ENCODE data around the gene CWC15.

Gene CWC15

GRCh38 chr11:94956963-94957362, 16.4 kb downstream of the CWC15 start:
- no peaks in the 10 kb centered on the region for H3K79me1 ChIP-seq (ENCODE audit: low read length)
- no peak overlapping the region for H4K12ac ChIP-seq (ENCODE audit: low read depth, low read length)
- no peak overlapping the region for H2AK5ac ChIP-seq (ENCODE audit: low read length)
- H3K27me3 ChIP-seq (ENCODE audit: insufficient read depth, low read length) = no peaks in the 10 kb centered on the region
- peaks cover 3% of the 10 kb centered on the region in 2 experiments for H3K36me3 ChIP-seq (ENCODE audit: control insufficient read depth in 1 of 2, insufficient read depth in 2 of 2, low read length in 2 of 2)
- no peak overlapping the region for H3K4me2 ChIP-seq (ENCODE audit: low read length)
- no peak overlapping the region for H3K4me3 ChIP-seq (ENCODE audit: low read depth, low read length)
- no peak for DNase-seq
- H2BK12ac ChIP-seq (ENCODE audit: low read length) = no peak overlapping the region
- H3K4ac ChIP-seq (ENCODE audit: low read depth, low read length) = no peak overlapping the region
- H3K9me3 ChIP-seq (ENCODE audit: insufficient read depth, low read depth, low read length) = peaks cover 2% of the 10 kb centered on the region
- peak overlapping the region; percentile 17 for H3K23ac ChIP-seq (ENCODE audit: low read length)
- no peaks in the 10 kb centered on the region for H3K79me2 ChIP-seq (ENCODE audit: control insufficient read depth, insufficient read depth, low read length, poor library complexity)
- H3K27ac ChIP-seq (ENCODE audit: low read depth, low read length) = no peak overlapping the region
- no peak overlapping the region for H2BK5ac ChIP-seq (ENCODE audit: low read depth, low read length, poor library complexity)
- H4K91ac ChIP-seq (ENCODE audit: low read depth, low read length) = no peak overlapping the region
- H2BK120ac ChIP-seq (ENCODE audit: insufficient read depth, low read length, poor library complexity) = no peak overlapping the region
- no peak overlapping the region for H3K14ac ChIP-seq (ENCODE audit: low read length)
- no peak overlapping the region for H3K18ac ChIP-seq (ENCODE audit: low read length)
- WGBS (ENCODE audit: extremely low coverage, insufficient coverage, insufficient read length) = no CpG with 5 or more reads among the region's 4 CpGs
- no peak overlapping the region for H3K9ac ChIP-seq (ENCODE audit: low read length)
- H2AFZ ChIP-seq (ENCODE audit: insufficient read depth, low read length, poor library complexity) = no peak overlapping the region
- H3K4me1 ChIP-seq (ENCODE audit: control insufficient read depth in 1 of 2, insufficient read depth in 2 of 2, low read length in 2 of 2) = no peaks in the 10 kb centered on the region
- no peak overlapping the region for H4K8ac ChIP-seq (ENCODE audit: low read depth, low read length)

- H3K36me3 ChIP-seq (ENCODE audit: control insufficient read depth in 1 of 2, insufficient read depth in 2 of 2, low read length in 2 of 2) = peaks cover under 1% of the 10 kb centered on the region in 2 experiments
- no peaks in the 10 kb centered on the region for H3K4me1 ChIP-seq (ENCODE audit: control insufficient read depth in 1 of 2, insufficient read depth in 2 of 2, low read length in 2 of 2)
- H3K9ac ChIP-seq (ENCODE audit: low read length) = no peak overlapping the region
- no peak for DNase-seq
- H2AK5ac ChIP-seq (ENCODE audit: low read length) = no peak overlapping the region
- no peak overlapping the region for H4K8ac ChIP-seq (ENCODE audit: low read depth, low read length)
- no peak overlapping the region for H2BK12ac ChIP-seq (ENCODE audit: low read length)
- no peak overlapping the region for H3K14ac ChIP-seq (ENCODE audit: low read length)
- H3K4me2 ChIP-seq (ENCODE audit: low read length) = no peak overlapping the region
- H3K27me3 ChIP-seq (ENCODE audit: insufficient read depth, low read length) = no peaks in the 10 kb centered on the region
- H4K91ac ChIP-seq (ENCODE audit: low read depth, low read length) = no peak overlapping the region
- H3K4ac ChIP-seq (ENCODE audit: low read depth, low read length) = no peak overlapping the region
- no peak overlapping the region for H4K12ac ChIP-seq (ENCODE audit: low read depth, low read length)
- no peak overlapping the region for H2BK5ac ChIP-seq (ENCODE audit: low read depth, low read length, poor library complexity)
- H2BK120ac ChIP-seq (ENCODE audit: insufficient read depth, low read length, poor library complexity) = no peak overlapping the region
- no peak overlapping the region for H2AFZ ChIP-seq (ENCODE audit: insufficient read depth, low read length, poor library complexity)
- H3K79me2 ChIP-seq (ENCODE audit: control insufficient read depth, insufficient read depth, low read length, poor library complexity) = no peaks in the 10 kb centered on the region
- peaks cover 2% of the 10 kb centered on the region for H3K9me3 ChIP-seq (ENCODE audit: insufficient read depth, low read depth, low read length)
- H3K18ac ChIP-seq (ENCODE audit: low read length) = no peak overlapping the region
- H3K79me1 ChIP-seq (ENCODE audit: low read length) = no peaks in the 10 kb centered on the region
- WGBS (ENCODE audit: extremely low coverage, insufficient coverage, insufficient read length) = no CpG with 5 or more reads among the region's 1 CpG
- H3K4me3 ChIP-seq (ENCODE audit: low read depth, low read length) = no peak overlapping the region
- H3K23ac ChIP-seq (ENCODE audit: low read length) = no peak overlapping the region
- no peak overlapping the region for H3K27ac ChIP-seq (ENCODE audit: low read depth, low read length)
Measured at GRCh38 chr11:94954753-94955152, 18.6 kb downstream of the CWC15 start.

GRCh38 chr11:94948070-94948617, 25.2 kb downstream of the CWC15 start:
- Histone ChIP-seq H4K12ac (ENCODE audit: low read depth, low read length) (no peak overlapping the region), H3K4me1 (ENCODE audit: control insufficient read depth in 1 of 2, insufficient read depth in 2 of 2, low read length in 2 of 2) (peaks cover 0 to 2% of the 10 kb centered on the region in 2 experiments), H3K4me2 (ENCODE audit: low read length) (no peak overlapping the region), H2AFZ (ENCODE audit: insufficient read depth, low read length, poor library complexity) (no peak overlapping the region), H2BK5ac (ENCODE audit: low read depth, low read length, poor library complexity) (no peak overlapping the region), H3K27me3 (ENCODE audit: insufficient read depth, low read length) (no peaks in the 10 kb centered on the region), H2BK120ac (ENCODE audit: insufficient read depth, low read length, poor library complexity) (no peak overlapping the region), H2BK12ac (ENCODE audit: low read length) (no peak overlapping the region), H2AK5ac (ENCODE audit: low read length) (no peak overlapping the region), H3K79me1 (ENCODE audit: low read length) (no peaks in the 10 kb centered on the region), H3K4ac (ENCODE audit: low read depth, low read length) (no peak overlapping the region), H3K27ac (ENCODE audit: low read depth, low read length) (no peak overlapping the region), H3K18ac (ENCODE audit: low read length) (no peak overlapping the region), H3K23ac (ENCODE audit: low read length) (no peak overlapping the region), H3K9ac (ENCODE audit: low read length) (no peak overlapping the region), H3K14ac (ENCODE audit: low read length) (no peak overlapping the region), H3K79me2 (ENCODE audit: control insufficient read depth, insufficient read depth, low read length, poor library complexity) (no peaks in the 10 kb centered on the region), H3K36me3 (ENCODE audit: control insufficient read depth in 1 of 2, insufficient read depth in 2 of 2, low read length in 2 of 2) (no peaks in the 10 kb centered on the region), H3K9me3 (ENCODE audit: insufficient read depth, low read depth, low read length) (peaks cover 2% of the 10 kb centered on the region), H4K91ac (ENCODE audit: low read depth, low read length) (no peak overlapping the region), H3K4me3 (ENCODE audit: low read depth, low read length) (no peak overlapping the region), H4K8ac (ENCODE audit: low read depth, low read length) (no peak overlapping the region)
- WGBS (ENCODE audit: extremely low coverage, insufficient coverage, insufficient read length) = no CpG with 5 or more reads among the region's 4 CpGs
- DNase-seq = no peak

GRCh38 chr11:94946812-94947211, 26.5 kb downstream of the CWC15 start:
- Histone ChIP-seq H4K91ac (ENCODE audit: low read depth, low read length) (no peak overlapping the region), H3K23ac (ENCODE audit: low read length) (no peak overlapping the region), H4K12ac (ENCODE audit: low read depth, low read length) (no peak overlapping the region), H3K79me2 (ENCODE audit: control insufficient read depth, insufficient read depth, low read length, poor library complexity) (no peaks in the 10 kb centered on the region), H3K4ac (ENCODE audit: low read depth, low read length) (no peak overlapping the region), H3K4me3 (ENCODE audit: low read depth, low read length) (no peak overlapping the region), H2BK120ac (ENCODE audit: insufficient read depth, low read length, poor library complexity) (no peak overlapping the region), H3K79me1 (ENCODE audit: low read length) (no peaks in the 10 kb centered on the region), H3K9ac (ENCODE audit: low read length) (no peak overlapping the region), H2AK5ac (ENCODE audit: low read length) (no peak overlapping the region), H3K27ac (ENCODE audit: low read depth, low read length) (no peak overlapping the region), H3K9me3 (ENCODE audit: insufficient read depth, low read depth, low read length) (peaks cover 2% of the 10 kb centered on the region), H4K8ac (ENCODE audit: low read depth, low read length) (no peak overlapping the region), H3K14ac (ENCODE audit: low read length) (no peak overlapping the region), H2BK12ac (ENCODE audit: low read length) (no peak overlapping the region), H2AFZ (ENCODE audit: insufficient read depth, low read length, poor library complexity) (no peak overlapping the region), H3K27me3 (ENCODE audit: insufficient read depth, low read length) (no peaks in the 10 kb centered on the region), H2BK5ac (ENCODE audit: low read depth, low read length, poor library complexity) (no peak overlapping the region), H3K18ac (ENCODE audit: low read length) (no peak overlapping the region), H3K4me1 (ENCODE audit: control insufficient read depth in 1 of 2, insufficient read depth in 2 of 2, low read length in 2 of 2) (peaks cover 0 to 2% of the 10 kb centered on the region in 2 experiments), H3K4me2 (ENCODE audit: low read length) (no peak overlapping the region), H3K36me3 (ENCODE audit: control insufficient read depth in 1 of 2, insufficient read depth in 2 of 2, low read length in 2 of 2) (no peaks in the 10 kb centered on the region)
- WGBS (ENCODE audit: extremely low coverage, insufficient coverage, insufficient read length) = no CpG with 5 or more reads among the region's 4 CpGs
- no peak for DNase-seq

All from trophoblast cell (in vitro differentiated cells and primary cell).